GM18951 (cell line): ENCODE results near the gene NOS1.

Experiments used
- POLR2A ChIP-seq: IDR thresholded peaks from 4 replicates; pipeline ENCODE4 v1.6.1; 2011; ENCODE audit warnings: mild to moderate bottlenecking; ENCODE audit not compliant: insufficient read length, insufficient read depth; ENCODE audit errors: extremely low read depth
- in situ Hi-C: fragments of 300-500 bp; cut with MboI; formaldehyde crosslinking; loops from one replicate; pipeline ENCODE4 v1.12.0; 2022; ENCODE audit warnings: low sequenced_read_pairs, mixed read lengths, inconsistent platforms; ENCODE audit not compliant: unreplicated experiment

NOS1 gene

GRCh38 chr12:117334051-117334450 is 27.4 kb downstream of the NOS1 start:
- in situ Hi-C loops, result no loop called here
- no peak for TF ChIP-seq POLR2A

- no peak for TF ChIP-seq POLR2A
- in situ Hi-C loops, result no loop called here
Measured at GRCh38 chr12:117333331-117333881, 28.0 kb downstream of the NOS1 start.

GRCh38 chr12:117331691-117332090 is 29.7 kb downstream of the NOS1 start:
- in situ Hi-C loops, result no loop called here
- TF ChIP-seq POLR2A, result no peak

GRCh38 chr12:117330441-117331113 is 30.8 kb downstream of the NOS1 start:
- in situ Hi-C loops, result no loop called here
- TF ChIP-seq POLR2A, result no peak

GRCh38 chr12:117329756-117330155 is 31.7 kb downstream of the NOS1 start:
- TF ChIP-seq POLR2A, result no peak
- in situ Hi-C loops, result no loop called here

- in situ Hi-C loops, result no loop called here
- TF ChIP-seq POLR2A, result no peak
Measured at GRCh38 chr12:117328556-117329100, 32.8 kb downstream of the NOS1 start.

GRCh38 chr12:117322428-117322827 is 39.0 kb downstream of the NOS1 start:
- in situ Hi-C loops, result no loop called here
- TF ChIP-seq POLR2A, result no peak

GRCh38 chr12:117321572-117321971 is 39.9 kb downstream of the NOS1 start:
- no peak for TF ChIP-seq POLR2A
- in situ Hi-C loops, result no loop called here

GRCh38 chr12:117318591-117318990 is 42.8 kb downstream of the NOS1 start:
- in situ Hi-C loops, result no loop called here
- TF ChIP-seq POLR2A, result no peak

- in situ Hi-C loops, result no loop called here
- TF ChIP-seq POLR2A, result no peak
Measured at GRCh38 chr12:117316336-117316735, 45.1 kb downstream of the NOS1 start.

GRCh38 chr12:117313926-117314325 is 47.5 kb downstream of the NOS1 start:
- in situ Hi-C loops, result no loop called here
- TF ChIP-seq POLR2A, result no peak

- TF ChIP-seq POLR2A, result no peak
- in situ Hi-C loops, result no loop called here
Measured at GRCh38 chr12:117312770-117313169, 48.7 kb downstream of the NOS1 start.

GRCh38 chr12:117309276-117309925 is 52.0 kb downstream of the NOS1 start:
- TF ChIP-seq POLR2A, result no peak
- in situ Hi-C loops, result no loop called here

GRCh38 chr12:117300174-117300573 is 61.3 kb downstream of the NOS1 start:
- in situ Hi-C loops, result no loop called here
- TF ChIP-seq POLR2A, result no peak

GRCh38 chr12:117298648-117299225 is 62.7 kb downstream of the NOS1 start:
- TF ChIP-seq POLR2A, result no peak
- in situ Hi-C loops, result no loop called here
